Calu3 (cell line): ENCODE results near the gene SCRN3. TPM values are rescaled to one million over a fixed set of nuclear protein-coding genes. Genes with fewer than 3 reads are reported as not detected.
"Not testable (repeated sequence)": the region's sequence is repeated elsewhere in the genome, so short reads cannot be mapped to it uniquely, and the experiment has no call there.

ENCODE experiments used
- BruUV-seq: library from RNA; stranded (reverse); fragments of 400-500 nt; replicated peaks from 2 replicates; lab custom pipeline; 2021; lab: Mats Ljungman, UMichigan
- CTCF ChIA-PET: fragments of 300-600 bp; sonication (Branson Sonifier 250); formaldehyde crosslinking; loops from one replicate; lab custom pipeline; 2022; ENCODE audit warnings: antibody characterized with exemption; lab: Charles Lee
- DNase-seq: peaks from one replicate; pipeline ENCODE4 v3.0.0; 2022
- H3K27ac Mint-ChIP-seq: one replicate; pipeline ENCODE4 v1.8.0; 2022; ENCODE audit warnings: mixed read lengths; ENCODE audit not compliant: unreplicated experiment
- H3K27me3 Mint-ChIP-seq: one replicate; pipeline ENCODE4 v1.8.0; 2022; ENCODE audit warnings: mixed read lengths; ENCODE audit not compliant: unreplicated experiment
- H3K36me3 Mint-ChIP-seq: one replicate; pipeline ENCODE4 v1.8.0; 2022; ENCODE audit warnings: mild to moderate bottlenecking, moderate library complexity, mixed read lengths; ENCODE audit not compliant: insufficient read depth, unreplicated experiment
- H3K4me1 Mint-ChIP-seq: one replicate; pipeline ENCODE4 v1.8.0; 2022; ENCODE audit warnings: mild to moderate bottlenecking, low read depth, mixed read lengths; ENCODE audit not compliant: unreplicated experiment
- H3K4me3 Mint-ChIP-seq: one replicate; pipeline ENCODE4 v1.8.0; 2022; ENCODE audit warnings: mild to moderate bottlenecking, low read depth, moderate library complexity, mixed read lengths; ENCODE audit not compliant: unreplicated experiment
- H3K9me3 Mint-ChIP-seq: one replicate; pipeline ENCODE4 v1.8.0; 2022; ENCODE audit warnings: low read depth, mixed read lengths; ENCODE audit not compliant: unreplicated experiment
- CTCF ChIP-seq: fragments of 200-600 bp; IDR thresholded peaks from one replicate; pipeline ENCODE4 v1.8.0; 2022; ENCODE audit warnings: antibody characterized with exemption; ENCODE audit not compliant: unreplicated experiment
- intact Hi-C: fragments of 100-400 bp; cut with micrococcal nuclease; formaldehyde crosslinking; loops from one replicate; pipeline ENCODE4 v1.10.0; 2022; ENCODE audit not compliant: unreplicated experiment
- total RNA-seq: library from RNA; stranded (reverse); gene quantifications from 2 replicates; pipeline ENCODE4 v1.2.3, GENCODE V29; 2022

Gene SCRN3
- total RNA-seq, 1 experiment from 2014 or later = 31.5 TPM

GRCh38 chr2:174385201-174385600 is 10.3 kb upstream of the SCRN3 start:
- DNase-seq = no peak
- no TSS peak for BruUV-seq
- no peak for TF ChIP-seq CTCF
- H3K9me3 Mint-ChIP-seq = no peaks in the 10 kb centered on the region
- peaks cover 2% of the 10 kb centered on the region for H3K36me3 Mint-ChIP-seq
- intact Hi-C loops = no loop called here
- no peak overlapping the region for H3K4me3 Mint-ChIP-seq
- CTCF ChIA-PET = no interaction called here
- H3K27me3 Mint-ChIP-seq = no peaks in the 10 kb centered on the region
- H3K4me1 Mint-ChIP-seq = no peaks in the 10 kb centered on the region
- H3K27ac Mint-ChIP-seq = no peak overlapping the region

- BruUV-seq, H3K27me3 Mint-ChIP-seq, H3K4me3 Mint-ChIP-seq, H3K27ac Mint-ChIP-seq, H3K9me3 Mint-ChIP-seq, DNase-seq, CTCF ChIA-PET, intact Hi-C loops: not testable (repeated sequence)
- Mint-ChIP-seq H3K4me1 (peaks cover 10% of the 10 kb centered on the region), H3K36me3 (peaks cover 20% of the 10 kb centered on the region)
These were observed 6.8 kb upstream of the SCRN3 start for GRCh38 chr2:174388706-174389105.

GRCh38 chr2:174389542-174389941 is 6.0 kb upstream of the SCRN3 start:
- TF ChIP-seq CTCF = no peak
- no TSS peak for BruUV-seq
- CTCF ChIA-PET = no interaction called here
- H3K27me3 Mint-ChIP-seq = no peaks in the 10 kb centered on the region
- no peak for DNase-seq
- peaks cover 10% of the 10 kb centered on the region for H3K4me1 Mint-ChIP-seq
- H3K9me3 Mint-ChIP-seq = no peaks in the 10 kb centered on the region
- intact Hi-C loops = no loop called here
- H3K27ac Mint-ChIP-seq = no peak overlapping the region
- H3K36me3 Mint-ChIP-seq = peaks cover 24% of the 10 kb centered on the region
- no peak overlapping the region for H3K4me3 Mint-ChIP-seq

GRCh38 chr2:174390303-174390702 is 5.2 kb upstream of the SCRN3 start:
- DNase-seq, BruUV-seq, H3K27me3 Mint-ChIP-seq, intact Hi-C loops, CTCF ChIA-PET, H3K4me3 Mint-ChIP-seq, H3K27ac Mint-ChIP-seq, H3K9me3 Mint-ChIP-seq: not testable (repeated sequence)
- Mint-ChIP-seq H3K4me1 (peaks cover 10% of the 10 kb centered on the region), H3K36me3 (peaks cover 30% of the 10 kb centered on the region)

GRCh38 chr2:174392706-174393105 is 2.8 kb upstream of the SCRN3 start:
- intact Hi-C loops = no loop called here
- TF ChIP-seq CTCF = no peak
- Mint-ChIP-seq H3K36me3 (peaks cover 43% of the 10 kb centered on the region), H3K4me3 (no peak overlapping the region), H3K27me3 (no peaks in the 10 kb centered on the region), H3K27ac (no peak overlapping the region), H3K4me1 (peaks cover 18% of the 10 kb centered on the region), H3K9me3 (no peaks in the 10 kb centered on the region)
- BruUV-seq = no TSS peak
- CTCF ChIA-PET = no interaction called here
- no peak for DNase-seq
